GM20000 (cell line): ENCODE measurements around the gene RASGRP1.

Source experiments
- DNase-seq: peaks from one replicate; pipeline ENCODE4 v3.0.0; 2012; ENCODE audit warnings: low spot score
- CTCF ChIP-seq: IDR thresholded peaks from 2 replicates; pipeline ENCODE4 v1.5.1; 2012; ENCODE audit warnings: mild to moderate bottlenecking, control low read depth; ENCODE audit errors: extremely low read depth, missing control alignments

The RASGRP1 gene

GRCh38 chr15:38486936-38487335 lies 77.7 kb downstream of the RASGRP1 start:
- DNase-seq, result no peak
- no peak for TF ChIP-seq CTCF

GRCh38 chr15:38482572-38482971 lies 82.0 kb downstream of the RASGRP1 start:
- no peak for TF ChIP-seq CTCF
- no peak for DNase-seq

- TF ChIP-seq CTCF, result no peak
These were observed 82.9 kb downstream of the RASGRP1 start for GRCh38 chr15:38481761-38482160.

GRCh38 chr15:38481113-38481512 lies 83.5 kb downstream of the RASGRP1 start:
- no peak for DNase-seq
- no peak for TF ChIP-seq CTCF

More at GRCh38 chr15:38481761-38482160, 82.9 kb downstream of the RASGRP1 start:
- DNase-seq, result no peak

DNA sequence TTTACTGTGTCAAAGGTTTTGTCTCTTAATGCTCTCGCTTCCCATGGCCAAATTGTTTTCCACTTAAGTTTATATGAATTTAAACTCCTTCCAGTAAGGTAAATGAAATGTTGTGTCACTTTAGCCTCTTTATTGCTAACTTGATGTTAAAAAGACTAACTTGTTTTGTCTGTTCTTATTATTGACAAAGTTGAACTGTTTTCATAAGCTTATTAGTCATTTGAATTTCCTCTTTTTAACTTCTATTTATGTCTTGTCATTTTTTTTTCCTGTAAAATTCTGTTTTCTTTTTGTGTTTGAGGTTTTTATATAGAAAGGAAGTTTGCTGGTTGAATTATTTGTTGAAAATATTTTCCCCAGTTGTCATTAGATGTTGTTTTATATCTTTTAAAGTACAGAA lies 84.9 kb downstream of the RASGRP1 start:
- no peak for TF ChIP-seq CTCF
- no peak for DNase-seq

GRCh38 chr15:38479266-38479665 lies 85.3 kb downstream of the RASGRP1 start:
- no peak for TF ChIP-seq CTCF
- DNase-seq, result no peak

DNA sequence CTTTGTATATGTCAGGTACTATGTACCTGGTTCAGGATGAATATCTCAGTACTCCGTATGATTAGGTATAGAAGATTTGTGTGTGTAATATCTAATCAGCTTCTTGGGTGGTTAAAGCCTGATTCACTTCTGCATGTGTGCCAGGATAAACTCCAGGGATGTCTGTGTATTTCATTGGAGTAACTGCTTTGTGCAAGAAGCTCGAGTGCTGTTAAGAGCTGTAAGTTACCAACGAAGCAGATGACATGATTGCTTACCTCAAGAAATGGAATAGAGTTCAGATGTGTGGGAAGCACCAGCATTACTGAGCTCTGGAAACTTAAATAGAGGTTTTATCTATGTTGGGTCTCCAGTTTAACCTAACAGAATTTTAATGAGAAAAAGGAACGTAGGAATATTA lies 87.0 kb downstream of the RASGRP1 start:
- no peak for DNase-seq
- TF ChIP-seq CTCF, result no peak
